Head of caudate nucleus (tissue), 42 donors: ENCODE measurements around the gene NT5E.

Source experiments
- DNase-seq, 42 donors: peaks; one replicate each; pipeline versions ENCODE4 v3.0.0 to v3.0.0-alpha.2; 2020 to 2021; ENCODE audit warnings: mixed read lengths in 7 of 42
- intact Hi-C: fragments of 100-400 bp; cut with DNase I; formaldehyde crosslinking; loops from one replicate; pipeline ENCODE4 v1.15.0; 2022

Gene NT5E

DNA sequence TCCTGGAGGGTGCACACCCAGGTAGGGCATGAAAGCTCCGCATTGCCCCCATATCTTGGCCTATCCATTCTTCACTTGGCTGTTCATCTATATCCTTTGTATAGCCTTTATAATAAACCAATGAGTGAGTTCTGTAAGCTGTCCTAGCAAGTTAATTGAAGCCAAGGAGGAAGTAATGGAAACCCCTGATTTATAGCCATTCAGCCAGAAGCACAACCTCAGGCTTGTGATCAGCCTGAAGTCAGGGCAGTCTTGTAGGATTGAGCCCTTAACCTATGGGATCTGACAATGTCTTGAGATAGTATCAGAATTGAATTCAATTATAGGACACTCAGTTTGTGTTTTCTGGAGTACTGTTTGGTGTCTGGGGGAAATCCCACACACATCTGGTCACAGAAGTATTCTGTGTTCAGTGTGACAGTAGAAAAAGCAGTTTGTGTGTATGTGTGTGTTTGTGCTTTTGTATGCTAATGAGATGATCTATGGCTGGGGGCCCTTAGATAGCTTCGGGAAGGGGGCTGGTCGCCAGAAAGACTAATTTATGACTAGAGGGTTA lies 5.7 kb downstream of the NT5E start:
- no peak for DNase-seq
- intact Hi-C loops = no loop called here

DNA sequence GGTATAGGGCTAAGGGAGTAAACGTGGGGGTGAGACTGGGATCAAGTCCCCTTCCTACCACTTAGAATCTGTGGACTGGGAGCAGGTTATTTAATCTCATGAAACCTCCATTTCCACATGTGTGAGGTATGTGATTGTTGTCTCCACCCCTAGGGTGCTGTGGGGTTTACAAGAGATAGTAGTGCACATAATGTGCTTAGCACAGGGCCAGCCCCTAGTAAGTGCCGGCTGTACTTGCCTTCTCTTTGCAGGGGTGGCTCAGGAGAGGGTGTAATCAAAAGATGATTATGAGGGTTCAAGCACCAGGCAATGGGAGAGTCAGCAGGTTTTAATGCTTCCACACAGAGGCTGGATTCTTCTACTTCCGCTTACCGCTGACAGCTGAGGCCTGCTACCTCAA lies 6.9 kb downstream of the NT5E start:
- intact Hi-C loops = no loop called here
- DNase-seq = no peak

DNA sequence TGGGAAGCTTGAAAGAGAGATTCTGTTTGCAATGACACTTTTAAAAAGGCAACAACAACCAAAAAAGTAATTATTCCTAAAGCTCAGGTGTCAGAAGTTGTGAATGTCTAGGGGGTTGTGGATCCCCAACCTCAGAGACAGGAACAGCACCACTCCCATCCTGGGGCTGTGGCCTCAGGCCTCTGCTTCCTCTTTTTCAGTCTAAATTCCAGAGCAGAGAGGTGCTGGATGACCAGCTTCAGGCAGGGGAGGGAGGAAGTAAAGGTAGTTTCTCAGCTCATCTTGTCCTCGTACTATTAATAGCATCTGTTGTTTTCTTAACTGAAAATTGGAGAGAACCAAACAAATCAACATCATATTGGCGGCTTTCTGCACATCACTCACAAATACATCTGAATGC lies 8.3 kb downstream of the NT5E start:
- intact Hi-C loops = no loop called here
- DNase-seq = no peak

DNA sequence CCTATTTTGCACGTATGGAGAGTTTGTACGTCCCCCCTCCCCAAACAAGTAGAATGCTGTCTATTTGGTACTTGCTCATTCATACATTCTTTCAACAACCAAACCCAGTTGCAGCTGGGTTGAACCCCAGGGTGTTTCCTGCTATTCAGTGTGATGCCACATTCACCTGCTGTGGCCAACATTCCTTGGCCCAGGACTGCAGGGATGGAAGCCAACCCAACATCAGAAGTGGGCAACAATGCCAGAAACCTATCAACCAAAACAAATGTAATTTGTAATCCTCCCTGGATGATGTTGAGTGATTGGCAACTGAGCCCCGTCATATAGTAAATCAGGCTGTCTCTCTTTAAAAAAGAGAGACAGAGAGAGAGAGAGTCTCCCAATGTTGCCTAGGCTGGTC lies 8.9 kb downstream of the NT5E start:
- DNase-seq = no peak
- intact Hi-C loops = no loop called here

DNA sequence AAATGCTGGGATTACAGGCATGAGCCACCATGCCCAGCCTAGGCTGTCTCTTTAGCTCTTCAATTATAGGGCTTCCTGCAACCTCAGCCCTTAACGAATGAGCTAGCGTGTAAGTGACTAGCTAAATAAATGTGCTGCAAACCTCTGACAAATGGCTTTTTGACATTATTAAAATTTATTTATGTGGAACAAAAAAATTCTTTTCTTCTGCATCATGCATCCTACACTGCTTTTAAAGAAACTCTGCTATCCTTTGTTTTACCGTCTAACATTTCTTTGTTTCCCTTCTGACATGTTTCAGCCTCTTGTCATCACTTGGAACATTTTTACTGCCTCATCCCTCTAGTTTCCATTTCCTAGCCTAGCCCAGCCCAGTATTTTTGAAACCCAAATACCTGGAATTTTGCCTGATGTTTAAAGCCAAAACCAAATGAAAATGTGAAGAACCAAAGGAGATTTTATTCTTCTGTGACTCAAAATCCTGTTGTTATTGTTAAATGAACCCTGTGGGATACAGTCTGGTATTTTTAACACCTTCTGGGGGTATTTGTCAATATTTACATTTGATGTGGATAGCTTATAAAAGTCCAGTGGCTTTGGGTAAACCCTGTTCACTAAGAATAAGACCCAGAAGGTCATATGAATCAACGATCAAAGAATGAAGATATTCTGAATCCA lies 9.5 kb downstream of the NT5E start:
- intact Hi-C loops = no loop called here
- no peak for DNase-seq

DNA sequence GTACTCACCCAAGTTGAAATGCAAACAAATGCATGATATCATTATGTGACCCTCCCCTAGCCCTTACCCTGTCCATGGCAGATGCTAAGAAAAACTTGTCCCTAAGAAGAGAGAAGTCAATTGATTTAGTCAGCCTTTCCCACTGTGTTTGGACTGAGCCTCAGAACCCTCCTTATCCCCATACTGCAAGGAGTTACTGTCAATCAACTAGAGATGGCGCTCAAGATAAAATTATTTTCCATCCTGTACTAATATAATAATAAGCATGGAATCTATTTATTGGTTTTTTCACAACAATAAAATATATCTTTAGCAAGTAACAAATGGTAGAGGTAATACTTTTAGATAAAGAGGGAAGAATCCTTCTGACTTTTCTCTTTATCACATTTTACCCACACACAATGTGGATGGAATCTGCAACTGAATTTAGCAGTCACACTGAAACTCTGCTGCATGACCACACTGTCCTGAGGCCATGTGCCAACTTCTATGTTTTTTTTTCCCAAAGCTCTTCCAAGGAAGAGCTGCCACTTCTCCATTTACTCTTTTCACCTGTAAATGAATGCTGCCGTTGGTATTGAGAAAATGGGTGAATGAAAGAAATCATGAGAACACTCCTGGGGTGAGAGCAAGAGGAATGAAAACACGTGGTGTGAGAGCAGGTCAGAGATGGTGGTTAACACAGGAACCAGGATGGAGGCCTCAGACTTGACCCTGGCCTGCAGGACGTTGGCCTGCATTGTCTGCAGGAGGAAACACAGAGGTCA lies 10.5 kb downstream of the NT5E start:
- intact Hi-C loops = no loop called here
- no peak for DNase-seq

DNA sequence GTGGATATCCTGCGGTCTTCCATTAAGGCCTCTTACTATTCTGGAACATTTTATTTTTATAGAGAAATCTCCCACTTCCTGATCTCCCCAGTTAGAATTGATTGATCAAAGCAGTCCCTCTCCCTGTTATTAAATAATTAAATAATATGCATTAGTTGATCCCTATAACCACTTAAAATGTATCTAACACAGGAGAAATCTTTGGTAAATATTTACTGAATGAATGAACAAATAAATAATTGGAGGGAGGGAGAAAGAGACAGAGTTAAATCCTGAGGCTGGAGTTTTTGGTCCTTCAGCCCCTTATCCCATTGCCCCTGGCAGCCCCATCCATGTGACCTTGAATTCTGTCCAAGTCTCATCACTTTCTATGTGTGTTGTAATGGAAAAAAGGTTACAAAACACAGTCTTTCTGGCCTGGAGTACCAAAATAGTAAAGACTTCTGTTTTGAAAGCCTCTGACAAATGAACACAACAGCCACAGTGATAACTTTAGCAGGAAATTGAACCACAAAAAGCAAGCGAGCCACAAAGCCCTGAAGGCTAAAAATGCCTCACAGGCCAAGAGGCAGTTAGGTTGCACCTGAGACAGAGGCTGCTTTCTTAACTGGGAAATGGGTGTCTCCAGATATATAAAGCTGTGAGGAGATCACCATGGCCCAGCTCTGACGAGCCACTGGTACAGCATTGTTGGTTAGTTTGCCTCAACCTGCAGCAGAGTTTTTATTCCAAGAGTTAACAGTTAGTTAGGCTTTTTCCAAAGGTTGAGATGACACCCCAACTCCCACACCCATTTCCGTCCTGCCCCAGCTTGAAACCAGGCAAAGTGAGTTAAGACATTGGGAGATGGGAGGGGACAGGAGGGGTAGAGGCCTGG lies 11.3 kb downstream of the NT5E start:
- no peak for DNase-seq
- intact Hi-C loops = no loop called here

DNA sequence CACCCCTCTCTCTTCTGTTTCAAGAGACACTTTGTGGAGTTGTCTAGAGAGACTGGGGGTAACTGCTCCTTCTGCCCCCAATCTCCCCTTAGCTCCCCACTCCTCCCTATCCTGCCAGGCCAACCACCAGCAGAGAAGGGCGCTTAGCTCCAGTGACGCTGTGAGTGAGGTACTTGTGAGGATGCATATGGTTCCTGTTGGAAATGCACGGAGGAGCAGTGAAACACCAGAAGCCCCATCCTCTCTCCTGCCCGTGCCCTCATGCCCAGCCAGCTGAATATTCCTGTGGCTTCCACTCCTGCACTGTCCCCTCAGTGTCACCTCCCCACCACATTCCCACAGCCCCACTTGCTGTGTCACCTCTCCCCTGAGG lies 11.9 kb downstream of the NT5E start:
- DNase-seq = no peak
- intact Hi-C loops = no loop called here

DNA sequence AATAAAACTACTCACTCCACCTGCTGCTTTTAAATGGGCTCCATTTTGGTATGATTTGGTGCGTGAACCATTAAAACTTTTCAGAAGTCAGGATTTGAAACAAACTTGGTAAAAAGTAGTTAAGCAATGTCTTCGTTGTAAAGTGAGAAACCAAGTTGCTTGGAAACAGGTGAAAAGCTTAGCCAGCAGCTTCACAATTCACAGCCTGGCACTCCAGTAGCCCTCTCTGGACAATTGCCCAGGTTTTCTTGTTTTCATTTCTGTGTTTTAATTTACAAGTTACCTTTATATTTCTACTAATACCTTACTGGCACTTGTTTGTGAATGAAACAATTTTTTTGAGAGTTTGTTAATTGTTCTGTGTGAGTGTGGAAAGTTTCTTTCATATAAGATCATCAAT lies 12.8 kb downstream of the NT5E start:
- no peak for DNase-seq
- intact Hi-C loops = no loop called here

DNA sequence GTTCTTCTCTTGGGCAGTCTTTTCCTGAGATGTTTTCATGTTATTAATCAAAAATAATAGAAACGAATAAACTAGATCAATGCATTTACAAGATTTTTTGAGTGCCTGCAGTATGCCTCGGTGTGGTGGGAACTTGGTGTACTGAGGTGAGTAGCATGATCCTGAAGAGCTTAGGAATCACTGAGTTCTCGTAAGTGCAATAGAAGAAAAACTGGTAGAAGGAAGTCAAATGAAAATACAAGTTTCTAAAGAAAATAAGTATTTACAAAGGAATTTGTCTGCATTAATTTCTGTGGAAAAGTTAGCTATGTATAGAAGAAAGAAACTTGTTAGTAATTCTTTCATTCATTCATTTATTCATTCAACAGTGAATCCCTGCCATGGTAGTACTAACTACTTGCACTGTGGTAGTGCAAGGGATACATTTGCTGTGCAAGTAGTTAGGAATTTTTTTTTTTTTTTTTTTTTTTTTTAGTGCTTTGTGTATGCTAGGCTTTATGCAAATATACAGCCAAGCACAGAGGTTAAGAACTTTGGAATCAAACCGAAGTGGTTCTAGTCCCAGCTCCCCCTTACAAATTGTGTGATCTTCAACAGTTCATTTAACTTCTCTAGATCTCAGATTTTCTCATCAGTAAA lies 13.9 kb downstream of the NT5E start:
- DNase-seq = no peak
- intact Hi-C loops = no loop called here

DNA sequence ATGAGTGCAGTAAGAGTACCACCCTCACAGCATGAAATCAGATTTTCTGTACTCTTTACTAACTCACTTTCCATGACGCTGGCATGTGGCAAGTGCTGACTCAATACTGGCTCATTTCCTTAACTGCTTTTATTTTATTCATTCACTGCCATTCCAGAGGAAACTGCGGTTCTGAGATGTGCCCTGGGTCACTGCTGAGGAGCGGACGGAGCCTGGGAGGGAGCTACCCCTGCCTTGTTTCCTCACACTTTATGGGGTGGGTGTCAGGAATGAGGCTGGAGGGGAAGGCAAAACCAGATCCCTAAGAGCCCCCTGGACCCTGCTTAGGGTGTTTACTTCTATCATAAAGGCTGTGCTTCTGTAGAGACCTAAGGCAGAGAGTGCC lies 14.4 kb downstream of the NT5E start:
- intact Hi-C loops = no loop called here
- peak in 1 of 42 donors; percentile 55 for DNase-seq

DNA sequence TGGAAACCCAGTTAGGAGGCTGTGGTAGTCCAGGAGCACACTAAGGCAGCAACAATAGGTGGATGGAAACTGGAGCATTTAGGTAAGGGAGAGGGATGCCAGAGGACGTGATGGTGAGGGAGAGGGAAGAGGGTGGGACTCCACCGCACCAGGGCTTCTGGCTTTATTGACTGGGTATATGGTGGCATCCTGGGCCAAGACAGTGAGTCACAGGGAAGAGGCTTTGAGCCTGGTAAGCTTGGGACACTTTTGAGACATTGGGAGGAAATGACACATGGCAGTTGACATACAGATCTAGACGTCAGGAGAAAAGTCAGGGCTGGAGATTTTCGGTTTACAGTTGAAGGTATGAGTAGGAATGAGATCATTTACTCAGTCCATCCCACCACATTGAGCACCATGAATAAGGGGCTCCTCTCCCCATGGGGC lies 14.9 kb downstream of the NT5E start:
- no peak for DNase-seq
- intact Hi-C loops = no loop called here

DNA sequence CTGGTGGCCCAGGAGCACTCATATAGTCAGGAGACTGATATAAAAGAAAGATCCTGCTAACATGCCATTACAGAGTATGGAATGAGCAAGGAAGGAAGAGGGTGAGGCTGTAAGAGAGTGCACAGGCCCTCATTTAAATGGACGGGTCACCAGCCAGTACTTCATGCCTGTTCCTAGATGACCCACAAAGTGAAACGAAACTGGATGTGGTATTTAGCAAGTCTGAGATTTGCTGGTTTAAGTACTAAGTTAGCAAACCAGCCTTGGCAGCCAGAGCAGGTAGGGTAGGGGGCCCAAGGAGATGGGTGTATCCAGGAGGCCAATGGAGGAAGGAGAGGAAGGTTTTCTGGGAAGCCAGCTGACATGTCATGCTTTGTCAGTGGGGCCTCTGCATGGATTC lies 15.9 kb downstream of the NT5E start:
- intact Hi-C loops = no loop called here
- no peak for DNase-seq

DNA sequence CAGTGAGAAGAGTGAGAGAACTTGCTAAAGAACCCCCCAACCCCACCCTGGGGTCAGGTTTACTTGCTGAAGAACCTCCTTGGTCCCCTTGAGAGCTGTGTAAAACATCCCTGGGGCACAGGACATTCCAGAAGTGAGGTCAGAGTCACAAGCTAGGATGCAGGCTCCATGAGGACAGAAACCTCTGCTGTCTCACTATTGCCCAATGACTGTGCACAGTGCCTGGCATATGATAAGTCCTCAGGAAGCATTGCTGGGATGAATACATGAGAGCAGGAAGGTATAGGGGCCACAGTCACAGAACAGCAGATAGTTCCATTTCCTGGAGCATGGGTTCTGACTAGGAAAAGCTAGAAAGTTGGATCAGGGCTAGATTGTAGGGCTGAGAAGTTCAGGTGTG lies 18.4 kb downstream of the NT5E start:
- intact Hi-C loops = no loop called here
- peak in 1 of 42 donors; percentile 30 for DNase-seq

DNA sequence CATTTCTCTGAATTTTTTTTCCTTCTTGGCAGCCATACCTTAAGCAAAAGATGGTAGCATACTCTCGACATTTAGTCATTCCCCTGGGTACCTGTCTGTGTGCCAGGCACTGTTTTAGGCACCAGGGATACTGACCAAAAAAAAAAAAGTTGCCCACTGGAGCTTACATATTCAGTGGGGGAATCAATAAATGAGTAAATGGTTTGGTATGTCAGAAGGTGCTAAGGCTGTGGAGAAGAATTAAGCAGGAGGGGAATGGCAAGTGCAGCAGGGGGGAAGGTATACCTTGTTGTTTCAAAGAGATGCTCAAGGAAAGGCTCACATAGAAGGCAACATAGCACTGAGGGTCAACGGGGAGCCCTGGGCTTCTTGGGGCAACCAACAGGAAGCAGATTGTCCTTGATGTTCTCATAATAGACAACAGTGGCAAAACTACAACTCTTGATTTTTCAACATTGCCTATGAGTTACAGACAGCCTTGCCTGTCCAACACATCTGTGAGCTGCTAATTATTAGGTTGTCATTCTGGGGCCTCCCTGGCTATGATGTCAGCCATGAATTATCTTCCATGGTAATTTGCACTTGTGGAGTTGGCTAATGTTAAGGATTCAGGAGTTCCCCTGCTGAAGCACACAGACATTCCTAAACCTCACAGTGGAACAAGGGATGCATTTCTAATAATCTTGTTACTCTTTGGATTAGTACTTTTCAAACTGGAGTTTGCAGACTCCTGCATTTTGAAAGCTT lies 19.6 kb downstream of the NT5E start:
- intact Hi-C loops = no loop called here
- DNase-seq = peak in 1 of 42 donors; percentile 16

DNA sequence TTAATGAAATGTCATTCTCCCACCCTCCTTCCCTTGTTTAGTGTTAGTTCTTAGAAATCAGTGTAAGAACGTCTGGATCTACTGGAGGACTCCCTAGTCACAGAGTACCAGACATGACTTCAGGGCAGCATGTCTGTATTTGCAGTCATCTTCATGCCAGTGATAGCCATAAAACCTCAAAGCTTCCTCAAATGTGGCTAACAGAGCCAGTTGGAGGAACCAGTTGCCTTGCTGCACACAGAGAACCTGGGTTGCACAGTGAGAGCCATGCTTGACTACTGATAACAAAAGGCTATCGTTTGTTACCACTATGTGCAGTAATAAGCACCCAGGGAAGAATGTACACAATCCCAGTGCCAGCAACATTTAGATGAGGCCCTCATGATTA lies 20.1 kb downstream of the NT5E start:
- intact Hi-C loops = no loop called here
- peak in 1 of 42 donors; percentile 5 for DNase-seq

DNA sequence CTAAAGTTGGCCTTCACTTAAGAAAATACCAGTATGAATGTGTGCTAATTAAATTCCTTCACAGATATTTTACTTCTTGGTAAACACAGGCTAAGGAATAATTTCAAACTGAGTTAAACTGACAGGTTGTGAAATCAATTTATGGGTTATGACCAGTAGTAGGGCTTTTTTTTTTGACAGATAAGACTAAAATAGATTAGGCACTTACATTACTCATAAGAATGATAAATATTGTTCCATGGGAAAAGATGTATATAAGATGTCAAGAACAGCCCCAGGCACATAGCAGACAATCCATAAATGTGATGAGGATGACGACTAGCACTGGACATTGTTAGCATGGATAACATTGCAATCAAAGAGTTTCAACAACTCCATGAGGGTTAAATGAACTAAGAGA lies 22.9 kb downstream of the NT5E start:
- no peak for DNase-seq
- intact Hi-C loops = no loop called here

DNA sequence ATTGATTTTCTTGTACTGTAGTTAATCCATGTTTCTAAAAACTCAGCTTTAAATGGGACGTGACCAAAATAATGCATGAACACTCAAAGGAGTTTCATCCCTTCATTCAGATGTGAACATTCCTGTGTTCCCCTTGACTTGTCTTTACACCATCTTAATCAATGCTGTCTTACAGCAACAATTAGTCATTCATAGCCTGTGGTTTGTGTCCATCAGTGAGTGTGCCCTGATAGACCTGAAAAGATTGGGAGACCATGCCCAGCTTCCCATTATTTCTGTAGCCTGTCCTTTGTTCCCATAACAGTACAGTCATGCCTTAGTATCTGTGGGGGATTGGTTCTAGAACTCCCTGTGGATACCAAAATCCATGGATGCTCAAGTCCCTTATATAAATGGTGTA lies 23.9 kb downstream of the NT5E start:
- no peak for DNase-seq
- intact Hi-C loops = no loop called here

DNA sequence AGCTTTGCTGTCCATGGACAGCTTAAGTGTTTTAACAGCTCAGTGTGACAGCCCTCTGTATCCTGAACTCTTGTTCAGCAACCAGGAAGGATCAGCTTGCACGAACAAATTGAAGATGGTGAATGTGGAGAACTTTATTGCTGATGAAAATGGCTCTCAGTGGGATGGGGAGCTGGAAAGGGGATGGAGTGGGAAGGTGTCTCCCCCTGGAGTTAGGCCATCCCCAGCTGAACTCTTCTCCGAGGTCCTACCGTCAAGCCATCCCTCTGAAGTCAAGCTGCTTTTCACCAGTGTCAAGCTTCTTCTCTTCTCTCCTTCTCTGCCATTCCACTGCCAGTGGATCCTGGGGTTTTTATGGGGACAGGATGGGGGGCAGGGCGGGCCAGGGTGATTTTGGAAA lies 26.6 kb downstream of the NT5E start:
- intact Hi-C loops = no loop called here
- no peak for DNase-seq
